Fibroblast of skin of right biceps (primary cell): Measurements from ENCODE around the gene CCL16.
"Not testable (repeated sequence)": the region's sequence is repeated elsewhere in the genome, so short reads cannot be mapped to it uniquely, and the experiment has no call there.

ENCODE experiments used
- DNase-seq: peaks from one replicate; pipeline ENCODE4 v3.0.0-alpha.2; 2013

Gene CCL16, protein sequence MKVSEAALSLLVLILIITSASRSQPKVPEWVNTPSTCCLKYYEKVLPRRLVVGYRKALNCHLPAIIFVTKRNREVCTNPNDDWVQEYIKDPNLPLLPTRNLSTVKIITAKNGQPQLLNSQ

GRCh38 chr17:35981246-35981645, at the start of gene CCL16:
TSS of gene CCL16 (minus strand) at chr17:35981497. CDS start at chr17:35981420, 77 bp downstream.
- no peak for DNase-seq

- DNase-seq, result no peak
These were observed 49.7 kb upstream of the CCL16 start for GRCh38 chr17:36030956-36031355.

GRCh38 chr17:36027761-36028160, 46.5 kb upstream of the CCL16 start:
- DNase-seq, result no peak

GRCh38 chr17:36024106-36024869, 43.0 kb upstream of the CCL16 start:
- DNase-seq, result no peak

GRCh38 chr17:36019423-36019822, 38.1 kb upstream of the CCL16 start:
- no peak for DNase-seq

DNA sequence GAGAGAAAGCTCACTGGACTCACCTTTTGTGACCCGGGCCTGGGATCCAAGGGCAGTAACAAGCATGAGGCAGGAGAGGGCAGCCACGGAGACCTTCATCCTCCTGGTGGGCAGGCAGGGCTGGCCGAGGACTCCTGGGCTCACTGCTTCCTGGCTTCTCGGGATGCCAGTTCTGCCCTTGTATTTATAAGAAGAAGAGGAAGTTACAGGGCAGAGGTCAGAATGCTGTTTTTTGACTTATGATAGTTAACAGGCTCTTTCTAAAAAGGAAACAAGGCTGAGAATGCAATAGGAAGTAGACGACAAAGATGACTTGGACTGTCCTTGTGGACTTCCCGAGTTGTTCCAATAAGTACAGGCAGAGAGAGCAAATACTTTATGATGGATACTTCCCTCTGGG, 36.5 kb upstream of the CCL16 start, which contains the start of gene CCL23:
CCL23 (minus strand) TSS at position 174 of the 400 bp plus-strand sequence; CDS start at position 99, 75 bp downstream.
- no peak for DNase-seq

- no peak for DNase-seq
These were observed 35.3 kb upstream of the CCL16 start for GRCh38 chr17:36016555-36016954.

- DNase-seq, result not testable (repeated sequence)
These were observed 34.6 kb upstream of the CCL16 start for GRCh38 chr17:36015895-36016294.

GRCh38 chr17:36014946-36015345, 33.6 kb upstream of the CCL16 start:
- no peak for DNase-seq

- no peak for DNase-seq
These were observed 29.9 kb upstream of the CCL16 start for GRCh38 chr17:36011201-36011600.

DNA sequence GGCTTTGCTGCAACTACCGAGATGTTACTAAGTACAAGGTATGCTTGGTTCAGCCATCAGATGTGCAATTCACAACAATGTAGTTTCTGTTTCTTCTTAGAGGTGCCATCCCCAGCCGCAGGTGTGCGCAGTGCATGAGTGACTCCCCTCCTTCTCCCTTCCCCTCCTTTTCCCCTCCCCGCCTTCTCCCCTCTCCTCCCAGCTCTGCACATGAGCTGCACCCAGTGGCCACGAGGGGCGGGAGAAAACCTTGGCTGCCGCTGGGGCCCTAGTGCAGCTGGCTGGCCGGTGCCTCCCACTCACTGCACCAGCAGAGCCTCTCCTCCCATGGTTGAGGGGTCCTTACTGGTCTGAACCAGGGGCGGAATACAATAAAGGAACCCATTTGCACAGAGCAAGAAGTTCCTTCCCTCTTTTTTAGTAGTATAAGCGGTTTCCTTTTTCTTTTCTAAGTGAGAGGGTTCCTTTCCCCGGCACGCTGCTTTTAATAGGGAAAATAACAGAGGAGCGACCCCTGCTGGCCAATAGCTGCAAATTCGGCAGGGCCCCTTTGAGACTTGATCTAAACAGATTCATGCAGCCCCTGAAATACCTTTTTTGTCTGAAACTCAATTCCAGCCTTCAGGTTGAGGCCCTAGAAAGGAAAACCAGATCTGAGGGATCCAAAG, 27.8 kb upstream of the CCL16 start:
- no peak for DNase-seq

DNA sequence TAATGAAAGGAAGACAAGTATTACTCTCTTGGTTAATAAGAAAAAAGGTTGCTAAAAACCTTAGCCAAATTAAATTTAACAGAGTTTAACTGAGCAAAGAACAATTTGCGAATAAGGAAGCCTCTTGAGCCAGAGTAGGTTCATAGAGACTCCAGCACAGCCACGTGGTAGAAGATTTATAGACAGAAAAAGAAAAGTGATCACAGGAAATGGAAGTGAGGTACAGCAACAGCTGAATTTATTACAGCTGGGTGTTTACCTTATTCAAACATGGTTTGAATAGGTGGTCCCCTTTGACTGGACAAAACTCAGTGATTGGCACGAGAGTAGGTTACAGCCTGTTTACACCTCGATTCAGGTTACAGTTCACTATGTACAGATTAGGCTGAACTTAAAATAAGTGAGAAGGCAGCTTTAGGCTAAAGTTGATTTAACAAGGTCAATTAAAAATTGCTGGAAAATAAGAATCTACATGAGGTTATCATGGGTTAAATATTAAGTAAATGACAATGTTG, 23.4 kb upstream of the CCL16 start:
- DNase-seq, result no peak

DNA sequence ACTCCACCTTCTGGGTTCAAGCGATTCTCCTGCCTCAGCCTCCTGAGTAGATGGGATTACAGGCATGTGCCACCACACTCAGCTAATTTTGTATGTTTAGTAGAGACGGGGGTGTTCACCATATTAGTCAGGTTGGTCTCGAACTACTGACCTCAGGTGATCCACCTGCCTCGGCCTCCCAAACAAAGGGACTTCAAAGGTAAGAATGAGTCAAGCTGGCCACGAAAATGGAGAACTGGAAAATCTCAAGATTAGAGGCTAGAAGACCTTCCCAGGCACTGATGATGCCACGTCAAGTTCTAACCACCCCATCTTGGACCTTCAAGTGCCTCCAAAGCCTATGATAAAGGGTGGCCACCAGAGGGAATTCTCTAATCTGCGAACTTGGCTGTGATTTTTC, 21.3 kb upstream of the CCL16 start:
- DNase-seq, result no peak

DNA sequence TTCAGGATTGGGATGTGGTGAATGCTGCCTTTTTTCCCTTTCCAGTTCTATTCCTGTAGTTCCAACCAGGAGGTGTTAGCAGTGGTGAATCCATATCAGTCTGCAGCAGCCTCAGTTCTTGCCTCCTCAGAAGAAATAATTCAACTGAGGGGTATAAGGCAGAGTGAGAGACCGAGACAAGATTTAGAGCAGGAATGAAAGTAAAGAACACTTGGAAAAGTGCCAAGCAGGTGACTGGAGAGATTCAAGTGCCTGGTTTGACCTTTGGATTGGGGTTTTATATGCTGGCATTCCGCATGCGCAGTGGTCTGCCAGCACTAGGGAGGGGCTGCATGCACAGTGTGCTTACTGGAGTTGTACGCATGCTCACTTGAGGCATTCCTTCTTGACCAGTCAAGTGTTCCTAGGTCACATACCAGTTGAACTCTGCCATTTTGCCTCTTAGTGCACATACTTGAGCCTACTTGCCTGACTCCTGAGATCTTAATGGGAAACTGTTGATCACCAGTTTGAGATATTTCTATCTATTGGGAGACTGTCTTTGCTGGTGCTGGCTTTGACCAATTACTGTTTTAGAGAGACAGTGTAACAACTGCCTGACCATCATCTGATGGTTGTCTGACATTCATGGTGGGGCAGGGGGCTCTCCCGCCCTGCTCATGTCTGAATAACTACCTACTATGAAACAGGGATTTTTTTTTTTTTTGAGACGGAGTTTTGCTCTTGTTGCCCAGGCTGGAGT, 20.7 kb upstream of the CCL16 start:
- DNase-seq, result no peak

- DNase-seq, result no peak
These were observed 19.9 kb upstream of the CCL16 start, which contains the start of gene CCL15 for GRCh38 chr17:36001110-36001771. TSS of gene CCL15 (minus strand) at chr17:36001553. CDS start at chr17:36001492, 61 bp downstream.

GRCh38 chr17:36000732-36001109, 19.4 kb upstream of the CCL16 start:
- DNase-seq, result no peak

DNA sequence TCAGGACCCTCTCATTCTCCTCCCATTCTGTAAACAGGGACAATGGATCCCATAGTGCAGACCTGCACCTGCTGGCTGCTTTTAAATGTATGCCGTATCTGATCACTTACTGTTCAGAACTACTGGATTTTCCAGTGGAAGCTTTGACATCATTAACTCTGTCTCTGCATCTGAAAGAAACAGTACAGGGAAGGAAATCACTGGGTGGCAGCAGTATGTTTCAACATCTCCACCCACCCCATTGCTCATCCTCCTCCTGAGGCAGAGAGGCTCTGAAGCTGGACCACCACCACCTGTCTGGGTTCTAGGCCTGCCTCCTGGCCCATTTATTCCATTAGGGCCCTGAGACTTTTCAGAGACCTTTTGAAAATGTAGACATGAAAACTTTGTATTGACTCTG, 17.5 kb upstream of the CCL16 start:
- DNase-seq, result no peak

- DNase-seq, result no peak
These were observed 16.8 kb upstream of the CCL16 start for GRCh38 chr17:35998018-35998545.

GRCh38 chr17:35995346-35995745, 14.0 kb upstream of the CCL16 start:
- DNase-seq, result not testable (repeated sequence)

GRCh38 chr17:35991075-35991474, 9.8 kb upstream of the CCL16 start:
- DNase-seq, result no peak

DNA sequence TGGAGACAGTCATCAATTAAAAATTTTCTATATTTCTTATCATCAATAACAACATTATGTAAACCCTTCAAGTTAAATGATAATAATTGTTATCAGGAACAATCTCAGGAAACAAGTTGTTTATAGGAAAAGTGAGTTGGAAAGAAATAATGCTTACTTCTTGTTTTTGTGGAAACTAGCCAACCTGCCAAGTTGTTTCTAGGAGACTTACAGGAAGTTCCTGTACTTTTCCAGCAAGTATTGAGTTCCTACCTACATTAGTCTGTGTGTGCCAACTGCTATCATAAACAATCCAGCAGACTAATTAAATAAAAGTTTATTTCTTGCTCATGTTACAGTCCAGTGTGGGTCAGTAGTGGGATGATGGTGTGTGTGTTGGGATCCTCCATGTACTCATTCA, 6.9 kb upstream of the CCL16 start:
- no peak for DNase-seq

- DNase-seq, result no peak
These were observed 5.3 kb upstream of the CCL16 start, which contains the start of gene CCL14 for GRCh38 chr17:35986643-35987042. TSS of gene CCL14 (minus strand) at chr17:35986729. CDS start at chr17:35986649, 80 bp downstream.
